ENCODE results near the gene CEP41. TPM values are rescaled to one million over a fixed set of nuclear protein-coding genes. Genes with fewer than 3 reads are reported as not detected.

CEP41 gene
- total and polyA plus RNA-seq, 11 donors: 1.7 to 11.4 (median 4.1) TPM

GRCh38 chr7:130485734-130486113 lies 44.9 kb upstream of the CEP41 start:
- TF ChIP-seq POLR2A (IDR thresholded peaks at IDR 0.05) (no peak), CTCF (IDR thresholded peaks at IDR 0.05) (no peak)
- intact Hi-C loops (cut with DNase I): loop anchor here in 5 of 10 donors (5.0 to 10.0 kb wide), 5 partner anchors 189 to 241 kb away; no protein-coding TSS in a partner anchor
- peaks cover 0 to 27% (median 13%) of the 10 kb centered on the region in 12 donors for H3K4me1 ChIP-seq
- H3K27me3 ChIP-seq: peaks cover 0 to 39% (median 12%) of the 10 kb centered on the region in 9 donors
- no peaks in the 10 kb centered on the region for H3K9me3 ChIP-seq
- no peak overlapping the region for H3K27ac ChIP-seq
- no peak for DNase-seq
- 73 to 75% (median 74%) methylated on average over 11 of the region's 11 CpGs for WGBS, 4 donors
- no peak for ATAC-seq
- no peaks in the 10 kb centered on the region for H3K36me3 ChIP-seq
- H3K4me3 ChIP-seq: peak overlapping the region in 11 of 12 donors; percentile 34 to 57 (median 53)

- DNase-seq (no peak), ATAC-seq (no peak)
- H3K4me3 ChIP-seq: no peak overlapping the region
- intact Hi-C loops (cut with DNase I): loop anchor here in 4 of 10 donors (10.0 kb wide), 4 partner anchors 192 to 238 kb away; no protein-coding TSS in a partner anchor
- H3K9me3 ChIP-seq: peaks cover 0 to 9% (median 2%) of the 10 kb centered on the region in 12 donors
- H3K4me1 ChIP-seq: peaks cover 0 to 14% (median 9%) of the 10 kb centered on the region in 12 donors
- H3K27me3 ChIP-seq: peaks cover 0 to 39% (median 7%) of the 10 kb centered on the region in 9 donors
- no peak for TF ChIP-seq CTCF (IDR thresholded peaks at IDR 0.05)
- no peak for TF ChIP-seq POLR2A (IDR thresholded peaks at IDR 0.05)
- 94 to 99% (median 96%) methylated on average over 3 of the region's 3 CpGs for WGBS, 4 donors
- no peaks in the 10 kb centered on the region for H3K36me3 ChIP-seq
- H3K27ac ChIP-seq: no peak overlapping the region
Measured at GRCh38 chr7:130483031-130483430, 42.2 kb upstream of the CEP41 start.

- TF ChIP-seq CTCF (IDR thresholded peaks at IDR 0.05) (no peak), POLR2A (IDR thresholded peaks at IDR 0.05) (no peak)
- Histone ChIP-seq H3K4me3 (no peak overlapping the region), H3K27ac (no peak overlapping the region), H3K4me1 (peaks cover 0 to 14% (median 9%) of the 10 kb centered on the region in 12 donors), H3K9me3 (peaks cover 0 to 17% (median 4%) of the 10 kb centered on the region in 12 donors), H3K36me3 (no peaks in the 10 kb centered on the region), H3K27me3 (peaks cover 0 to 39% (median 7%) of the 10 kb centered on the region in 9 donors)
- DNase-seq (no peak), ATAC-seq (no peak)
- intact Hi-C loops (cut with DNase I): loop anchor here in 4 of 10 donors (10.0 kb wide), 4 partner anchors 193 to 237 kb away; no protein-coding TSS in a partner anchor
- 48 to 68% (median 59%) methylated on average over 1 of the region's 1 CpG for WGBS, 4 donors
Measured at GRCh38 chr7:130481898-130482297, 41.1 kb upstream of the CEP41 start.

DNA sequence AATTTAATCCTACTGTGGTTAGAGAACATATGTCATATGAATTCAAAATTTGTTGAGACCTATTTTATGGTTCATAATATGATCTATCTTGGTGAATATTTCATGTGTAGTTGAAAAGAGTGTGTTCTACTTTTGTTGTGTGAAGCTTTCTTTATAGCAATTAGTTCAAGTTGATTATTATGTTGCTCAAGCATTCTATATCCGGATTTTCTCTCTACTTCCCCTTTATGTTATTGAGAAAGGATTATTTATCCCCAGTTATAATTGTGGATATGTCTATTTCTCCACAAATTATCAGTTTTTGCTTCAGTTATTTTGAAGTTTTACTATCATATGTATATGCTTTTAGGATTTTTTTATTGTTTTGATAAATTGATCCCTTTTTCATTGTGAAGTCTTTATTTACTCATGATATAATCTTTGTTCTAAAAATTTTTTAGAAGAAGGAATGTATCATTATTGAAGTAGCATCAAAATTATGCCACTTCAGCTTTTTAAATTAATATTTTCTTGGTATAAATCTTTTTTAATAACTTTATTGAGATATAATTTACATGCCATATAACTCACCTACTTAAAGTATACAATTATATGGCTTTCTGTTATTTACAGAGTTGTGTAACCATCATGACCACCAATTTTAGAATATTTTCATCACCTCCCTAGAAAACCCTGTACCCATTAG lies 39.0 kb upstream of the CEP41 start:
- H3K9me3 ChIP-seq: peaks cover 0 to 17% (median 4%) of the 10 kb centered on the region in 12 donors
- H3K27ac ChIP-seq: no peak overlapping the region
- intact Hi-C loops (cut with DNase I): loop anchor here in 4 of 10 donors (10.0 kb wide), 4 partner anchors 195 to 235 kb away; no protein-coding TSS in a partner anchor
- H3K36me3 ChIP-seq: no peaks in the 10 kb centered on the region
- TF ChIP-seq POLR2A (IDR thresholded peaks at IDR 0.05): no peak
- TF ChIP-seq CTCF (IDR thresholded peaks at IDR 0.05): no peak
- H3K4me1 ChIP-seq: no peaks in the 10 kb centered on the region
- peaks cover 0 to 22% (median under 1%) of the 10 kb centered on the region in 9 donors for H3K27me3 ChIP-seq
- DNase-seq: no peak
- ATAC-seq: no peak
- 87 to 91% (median 89%) methylated on average over 1 of the region's 1 CpG for WGBS, 4 donors
- H3K4me3 ChIP-seq: no peak overlapping the region

Measured in heart left ventricle (tissue), 16 donors.